T-helper 1 cell treated with Interleukin-12 subunit alpha and Interleukin-12 subunit beta and Interleukin-4 antibody, amounts not matched to agents 30 μg/mL and 1 μg/mL, for 36 hours (primary cell): Measurements from ENCODE around the gene LBH.

Source experiments
- H3K27ac Mint-ChIP-seq: one replicate; pipeline ENCODE4 v1.8.0; 2021; ENCODE audit warnings: mild to moderate bottlenecking, mixed read lengths
- H3K27me3 Mint-ChIP-seq: one replicate; pipeline ENCODE4 v1.8.0; 2021; ENCODE audit warnings: low read depth, mixed read lengths
- H3K36me3 Mint-ChIP-seq: one replicate; pipeline ENCODE4 v1.8.0; 2021; ENCODE audit warnings: low read depth, mixed read lengths
- H3K4me1 Mint-ChIP-seq: one replicate; pipeline ENCODE4 v1.8.0; 2021; ENCODE audit warnings: low read depth, mixed read lengths
- H3K4me3 Mint-ChIP-seq: one replicate; pipeline ENCODE4 v1.8.0; 2021; ENCODE audit warnings: mild to moderate bottlenecking, moderate library complexity, mixed read lengths
- H3K9me3 Mint-ChIP-seq: one replicate; pipeline ENCODE4 v1.8.0; 2021; ENCODE audit warnings: mixed read lengths

The LBH gene

DNA sequence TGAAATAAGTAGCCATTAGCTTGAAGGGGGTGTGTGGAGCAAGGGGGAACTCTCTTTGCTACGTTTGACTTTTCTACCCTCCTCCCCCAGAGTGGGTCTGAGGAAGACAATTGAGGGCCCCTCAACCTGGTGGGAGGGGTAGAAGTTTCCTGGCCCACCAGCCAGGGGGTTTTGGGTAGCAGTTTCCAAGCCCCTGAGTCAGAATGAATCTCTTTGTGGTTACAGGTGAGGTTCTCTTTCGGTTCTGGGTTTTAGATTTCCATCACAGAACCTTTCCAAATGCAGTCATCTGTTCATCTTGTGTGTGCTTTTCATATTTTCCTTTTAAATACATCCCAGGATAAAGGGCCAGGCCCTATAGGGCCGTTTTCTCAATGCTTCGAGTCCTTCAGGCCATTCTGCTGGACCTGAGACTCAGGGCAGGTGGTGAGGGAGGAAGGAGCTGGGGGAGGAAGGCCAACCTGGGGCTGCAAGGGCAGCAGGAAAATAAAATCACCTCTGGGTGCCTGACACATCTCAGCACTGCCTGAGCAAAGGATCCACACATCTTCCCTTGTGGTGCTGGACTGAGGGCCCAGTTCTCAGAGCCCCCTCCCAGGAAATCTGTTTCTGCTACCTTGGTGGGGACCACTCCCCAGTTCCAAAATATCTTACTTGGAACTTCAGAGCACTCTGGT lies 4.7 kb downstream of the LBH start:
- Mint-ChIP-seq H3K4me3 (peak overlapping the region; percentile 83), H3K27me3 (no peaks in the 10 kb centered on the region), H3K4me1 (peaks cover 65% of the 10 kb centered on the region)

DNA sequence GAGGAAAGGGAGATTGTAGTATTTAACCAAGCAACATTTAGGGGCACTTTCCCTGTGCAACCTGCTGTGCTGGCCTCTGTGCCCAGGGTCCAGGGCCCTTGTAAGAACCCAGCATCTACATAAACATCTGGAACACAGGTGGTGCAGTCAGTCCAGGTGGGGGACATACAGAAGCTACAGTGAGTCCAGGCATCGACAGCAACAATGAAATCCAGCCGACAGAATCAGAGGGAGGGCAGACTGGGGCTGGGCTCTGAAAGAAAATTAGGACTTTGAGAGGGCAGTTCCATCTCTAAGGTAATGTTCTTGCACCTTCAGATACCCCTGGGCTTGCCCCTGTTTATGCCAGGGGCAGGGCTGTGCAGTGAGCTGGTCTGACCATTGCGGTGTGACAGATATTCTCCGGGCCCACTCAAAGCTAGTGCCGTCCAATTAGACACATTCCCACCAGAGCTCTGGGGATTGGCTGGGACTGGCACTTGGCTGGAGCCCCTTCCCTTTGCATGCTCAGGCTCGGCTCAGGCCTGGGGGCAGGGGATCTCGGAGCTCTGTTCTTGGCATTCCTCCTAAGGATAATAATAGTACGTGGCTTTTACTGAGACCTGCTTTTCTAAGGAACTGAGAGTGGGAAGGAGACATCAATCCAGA lies 5.4 kb downstream of the LBH start:
- Mint-ChIP-seq H3K27me3 (no peaks in the 10 kb centered on the region), H3K36me3 (peaks cover 70% of the 10 kb centered on the region), H3K4me3 (peak overlapping the region; percentile 83), H3K4me1 (peaks cover 66% of the 10 kb centered on the region), H3K27ac (peak overlapping the region; percentile 89), H3K9me3 (peaks cover 3% of the 10 kb centered on the region)

More for the DNA sequence above, 4.7 kb downstream of the LBH start:
- H3K36me3 Mint-ChIP-seq = peaks cover 67% of the 10 kb centered on the region
- peak overlapping the region; percentile 89 for H3K27ac Mint-ChIP-seq
- H3K9me3 Mint-ChIP-seq = peaks cover 3% of the 10 kb centered on the region

DNA sequence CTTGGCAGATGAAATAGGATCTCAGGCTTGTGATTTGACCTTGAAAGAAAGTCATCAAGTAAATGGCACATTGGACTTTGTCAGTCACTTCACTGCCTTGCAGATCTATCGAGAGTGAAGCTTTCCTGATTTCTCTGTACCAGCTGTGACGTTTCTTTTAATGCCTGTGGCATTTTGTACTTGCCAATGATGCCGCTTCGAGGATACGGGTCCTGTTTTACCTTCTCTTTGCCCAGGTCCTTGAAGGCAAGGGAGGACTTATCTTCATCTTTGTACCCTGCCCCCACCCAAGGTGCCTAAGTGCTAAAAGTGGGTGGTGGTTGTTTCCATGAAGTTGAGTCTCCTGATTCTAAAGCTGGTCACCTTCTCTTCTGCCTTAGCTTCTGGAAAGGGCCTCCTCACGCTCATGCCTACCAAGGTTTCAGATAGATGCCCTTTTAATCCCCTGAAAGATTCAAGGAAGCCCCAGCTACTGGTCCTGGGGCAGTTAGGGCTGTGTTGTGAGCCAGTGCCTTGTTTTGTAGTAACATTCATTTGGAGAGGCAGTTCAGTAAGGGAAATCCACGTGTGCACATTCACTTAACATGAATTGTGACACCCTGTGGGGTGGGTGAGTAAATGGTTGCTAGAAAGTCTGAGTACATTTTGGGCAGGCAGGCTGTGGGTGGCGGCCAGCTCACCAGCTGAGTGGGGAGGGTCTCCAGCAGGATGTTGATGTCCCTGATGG lies 6.1 kb downstream of the LBH start:
- Mint-ChIP-seq H3K36me3 (peaks cover 71% of the 10 kb centered on the region), H3K9me3 (peaks cover 3% of the 10 kb centered on the region), H3K4me3 (peak overlapping the region; percentile 12), H3K27ac (peak overlapping the region; percentile 24), H3K27me3 (no peaks in the 10 kb centered on the region), H3K4me1 (peaks cover 67% of the 10 kb centered on the region)

DNA sequence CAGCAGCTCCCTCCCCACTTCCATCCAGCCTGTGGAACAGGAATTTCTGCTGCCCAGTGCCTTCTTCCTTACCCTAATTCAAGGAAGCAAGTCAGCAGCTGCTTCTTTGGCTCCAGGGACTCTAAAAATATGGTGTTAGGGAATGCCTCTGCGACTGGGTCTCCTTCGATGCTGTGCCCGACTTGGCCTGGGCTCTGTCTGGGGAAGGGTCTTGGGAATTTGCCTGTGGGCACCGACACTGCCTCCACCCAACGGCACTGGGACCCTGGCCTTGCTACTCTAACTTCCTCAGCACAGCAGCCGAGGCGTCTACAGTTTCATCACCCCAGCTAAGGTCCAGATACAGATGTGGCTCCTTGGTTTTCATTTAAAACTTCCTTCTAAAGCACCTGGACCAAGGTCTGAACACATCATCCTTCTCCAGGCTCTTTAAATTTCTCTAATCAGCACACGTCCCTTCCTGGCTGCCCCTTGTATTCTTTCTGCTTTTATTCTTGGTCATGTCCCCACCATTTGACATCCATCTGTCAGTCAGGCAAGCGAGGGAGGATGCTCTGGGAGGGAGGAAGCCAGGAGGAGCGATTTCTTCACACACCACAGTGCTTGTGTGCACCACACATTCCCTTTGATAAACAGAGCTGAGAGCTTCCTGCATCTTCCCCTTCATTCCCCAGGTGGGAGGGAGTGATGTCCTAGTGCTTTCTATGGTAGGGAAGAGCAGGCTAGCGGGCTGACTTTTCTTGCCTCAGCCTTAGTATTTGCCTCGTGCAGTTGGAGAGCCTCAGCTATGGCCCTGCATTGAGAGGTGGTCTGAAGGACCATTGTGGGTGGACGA lies 6.8 kb downstream of the LBH start:
- Mint-ChIP-seq H3K4me3 (peak overlapping the region; percentile 11), H3K27me3 (no peaks in the 10 kb centered on the region), H3K9me3 (peaks cover 3% of the 10 kb centered on the region), H3K27ac (peak overlapping the region; percentile 65), H3K4me1 (peaks cover 73% of the 10 kb centered on the region), H3K36me3 (peaks cover 77% of the 10 kb centered on the region)

DNA sequence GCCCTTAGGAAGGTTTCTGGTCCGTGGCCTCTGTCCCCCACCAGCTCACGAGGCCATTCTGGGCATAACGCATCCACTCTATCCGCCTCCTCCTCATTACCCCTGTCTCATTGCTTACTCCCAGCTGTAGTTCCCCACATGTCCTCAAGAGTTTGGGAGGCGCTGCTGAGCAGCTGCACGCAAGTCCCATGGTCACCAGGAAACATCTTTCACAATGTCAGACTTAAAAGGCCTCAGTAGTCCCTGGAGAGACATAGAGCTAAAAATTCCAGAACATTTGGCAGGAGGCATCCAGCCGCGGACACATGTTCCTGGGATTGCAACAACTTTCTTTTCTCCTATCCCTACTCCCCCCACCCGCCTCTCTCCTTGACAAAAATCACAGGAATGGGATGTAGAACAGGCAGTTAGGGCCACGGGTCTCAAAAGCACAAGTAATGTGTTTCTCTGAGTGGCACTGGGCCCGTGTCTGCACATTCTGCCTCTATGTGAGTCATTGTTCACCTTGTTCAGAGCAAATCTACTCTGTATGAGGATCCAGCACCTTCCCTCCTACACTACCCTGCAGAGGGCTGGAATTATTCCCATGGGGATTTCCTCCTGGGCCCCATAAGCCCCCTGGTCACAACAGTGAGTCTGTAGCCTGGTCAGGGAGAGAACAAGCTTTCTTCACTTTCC lies 8.1 kb downstream of the LBH start:
- Mint-ChIP-seq H3K27ac (peak overlapping the region; percentile 73), H3K27me3 (no peaks in the 10 kb centered on the region), H3K9me3 (peaks cover 3% of the 10 kb centered on the region), H3K4me3 (peak overlapping the region; percentile 49), H3K36me3 (peaks cover 76% of the 10 kb centered on the region), H3K4me1 (peaks cover 65% of the 10 kb centered on the region)

DNA sequence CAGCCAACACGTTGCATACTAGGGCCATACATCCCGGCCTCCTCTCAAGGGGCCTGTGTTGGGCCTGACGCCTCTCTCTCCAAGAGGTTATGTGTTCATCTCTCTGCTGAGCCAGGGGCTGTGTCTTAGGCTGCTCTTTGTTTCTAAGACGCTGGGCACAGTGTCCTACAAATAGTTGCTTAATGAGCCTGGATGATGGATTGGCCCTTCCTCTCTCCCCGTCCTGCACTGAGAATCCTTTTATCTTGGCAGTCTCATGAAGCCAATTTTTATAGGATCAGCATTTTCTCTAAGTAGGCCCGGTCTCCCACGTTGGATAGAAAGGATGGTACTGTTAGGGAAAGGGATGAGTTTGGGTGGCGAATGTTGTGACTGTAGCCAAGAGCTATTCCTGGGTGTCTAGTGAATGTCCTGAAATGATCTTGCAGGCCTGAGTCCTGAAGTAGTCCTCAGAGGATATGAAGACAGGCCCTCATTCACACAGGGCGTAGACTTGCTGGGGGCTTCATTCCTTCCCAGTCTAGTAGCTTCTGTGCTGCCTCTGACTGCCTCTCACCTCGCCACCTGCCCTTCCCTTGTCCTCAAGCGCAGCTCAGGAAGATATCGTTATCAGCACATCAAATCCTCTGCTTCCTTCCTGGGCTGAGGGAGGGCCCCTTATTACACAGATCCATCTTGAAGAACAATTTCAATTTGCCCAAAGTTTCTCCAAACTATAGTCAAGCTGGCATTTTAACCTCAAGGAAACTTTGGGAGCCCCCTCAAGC lies 8.8 kb downstream of the LBH start:
- peaks cover 3% of the 10 kb centered on the region for H3K9me3 Mint-ChIP-seq
- H3K4me3 Mint-ChIP-seq = peak overlapping the region; percentile 25
- H3K36me3 Mint-ChIP-seq = peaks cover 70% of the 10 kb centered on the region
- no peaks in the 10 kb centered on the region for H3K27me3 Mint-ChIP-seq
- H3K4me1 Mint-ChIP-seq = peaks cover 62% of the 10 kb centered on the region
- peak overlapping the region; percentile 52 for H3K27ac Mint-ChIP-seq

DNA sequence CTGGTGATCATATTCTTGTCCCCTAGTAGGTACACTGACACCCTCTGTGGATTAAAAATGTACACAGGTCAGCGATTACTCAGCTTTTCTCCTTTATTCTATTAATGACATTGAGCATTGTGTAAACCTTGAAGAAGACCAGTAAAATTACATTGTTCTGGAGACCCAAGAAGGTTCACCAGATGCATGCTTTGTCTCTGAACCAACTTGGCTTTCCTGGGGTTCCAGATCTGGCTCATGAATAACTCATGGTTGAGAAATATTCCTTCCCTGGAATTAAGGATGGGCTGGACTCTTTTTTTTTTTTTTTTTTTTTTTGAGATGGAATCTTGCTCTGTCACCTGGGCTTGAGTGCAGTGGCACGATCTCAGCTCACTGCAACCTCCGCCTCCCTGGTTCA lies 11.9 kb downstream of the LBH start:
- no peaks in the 10 kb centered on the region for H3K27me3 Mint-ChIP-seq
- H3K9me3 Mint-ChIP-seq = no peaks in the 10 kb centered on the region
- peaks cover 39% of the 10 kb centered on the region for H3K4me1 Mint-ChIP-seq
- no peak overlapping the region for H3K4me3 Mint-ChIP-seq
- H3K27ac Mint-ChIP-seq = no peak overlapping the region
- H3K36me3 Mint-ChIP-seq = peaks cover 64% of the 10 kb centered on the region

DNA sequence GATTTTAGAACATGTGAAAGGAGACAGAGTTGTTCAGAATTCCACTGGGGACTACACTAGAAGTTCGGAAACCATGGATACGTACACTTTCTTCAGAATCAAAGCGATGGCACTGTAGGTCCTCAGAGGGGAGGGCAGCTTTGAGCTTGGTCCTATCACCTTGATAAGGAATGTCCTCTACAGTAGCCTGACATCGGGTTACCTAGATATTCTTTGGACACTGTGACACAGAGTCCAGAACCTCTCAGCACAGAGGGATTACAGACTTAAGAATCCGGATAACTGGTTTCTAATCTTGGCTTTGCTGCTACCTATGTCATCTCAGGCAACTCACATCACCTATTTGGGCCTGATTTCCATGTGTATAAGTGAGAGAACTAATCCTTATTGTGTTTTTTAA lies 14.0 kb downstream of the LBH start:
- Mint-ChIP-seq H3K27me3 (no peaks in the 10 kb centered on the region), H3K27ac (no peak overlapping the region), H3K4me3 (no peak overlapping the region), H3K9me3 (no peaks in the 10 kb centered on the region), H3K4me1 (peaks cover 30% of the 10 kb centered on the region), H3K36me3 (peaks cover 57% of the 10 kb centered on the region)

DNA sequence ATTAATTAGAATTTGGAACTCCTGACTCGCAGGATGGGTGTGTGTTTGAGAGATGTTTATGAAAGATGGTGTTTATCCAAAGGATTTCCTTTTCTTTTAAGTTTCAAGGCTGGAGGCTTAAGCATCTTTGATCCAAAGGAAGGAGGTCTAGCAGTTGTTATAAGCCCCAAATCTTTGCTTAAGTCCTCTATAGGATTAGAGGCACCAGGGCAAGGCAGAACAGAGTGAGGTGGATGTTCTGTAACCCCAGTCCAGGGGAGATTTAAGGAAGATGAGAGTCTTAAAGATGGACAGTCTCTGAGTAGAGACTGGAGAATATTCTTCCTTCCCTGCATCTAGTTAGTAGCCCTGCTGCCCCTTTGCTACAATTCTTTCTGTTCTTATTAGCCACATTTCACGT lies 17.5 kb downstream of the LBH start:
- Mint-ChIP-seq H3K36me3 (peaks cover 57% of the 10 kb centered on the region), H3K4me3 (no peak overlapping the region), H3K9me3 (peaks cover 8% of the 10 kb centered on the region), H3K27me3 (no peaks in the 10 kb centered on the region), H3K27ac (no peak overlapping the region), H3K4me1 (peaks cover 39% of the 10 kb centered on the region)

DNA sequence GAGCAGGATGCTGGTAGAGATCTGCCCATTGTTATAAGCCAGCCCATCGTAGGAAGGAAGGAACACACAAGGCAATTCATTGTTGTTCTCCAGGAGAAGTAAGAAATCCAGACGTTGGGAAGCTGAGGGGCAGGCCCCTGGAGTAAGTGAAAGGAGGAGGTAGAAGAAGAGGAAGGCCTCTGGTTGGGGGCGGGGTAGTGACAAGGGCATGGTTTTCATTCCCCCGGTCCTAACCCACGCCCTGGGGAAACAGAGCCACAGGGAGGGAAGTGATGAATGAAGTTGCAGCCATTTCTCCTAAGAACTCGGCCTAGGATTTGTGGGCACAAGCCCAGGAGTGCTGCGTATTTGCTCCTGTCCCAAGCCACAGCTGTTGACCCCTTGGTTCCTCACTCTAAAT lies 18.0 kb downstream of the LBH start:
- H3K4me1 Mint-ChIP-seq = peaks cover 43% of the 10 kb centered on the region
- peaks cover 55% of the 10 kb centered on the region for H3K36me3 Mint-ChIP-seq
- H3K4me3 Mint-ChIP-seq = no peak overlapping the region
- peaks cover 8% of the 10 kb centered on the region for H3K9me3 Mint-ChIP-seq
- no peak overlapping the region for H3K27ac Mint-ChIP-seq
- no peaks in the 10 kb centered on the region for H3K27me3 Mint-ChIP-seq

DNA sequence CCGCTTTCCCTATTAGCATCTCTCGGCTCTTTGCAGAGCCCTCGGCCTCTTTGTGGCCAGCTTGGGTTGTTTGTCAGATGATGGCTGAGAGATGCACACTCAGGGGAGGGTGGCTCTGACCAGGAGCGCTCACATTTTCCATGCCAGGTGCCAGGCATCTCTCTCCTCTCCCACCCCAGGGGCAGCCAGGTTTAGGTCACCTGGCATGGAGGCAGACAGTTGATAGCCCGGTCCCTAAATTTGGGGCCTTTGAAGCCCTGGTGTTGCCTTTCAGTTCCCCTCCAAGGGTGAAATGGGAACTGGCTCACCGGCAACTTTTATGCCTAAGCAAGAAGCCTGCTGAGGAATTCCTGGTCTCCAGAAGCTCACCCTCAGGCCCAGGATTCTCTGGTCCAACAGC lies 19.1 kb downstream of the LBH start:
- Mint-ChIP-seq H3K27ac (no peak overlapping the region), H3K4me1 (peaks cover 45% of the 10 kb centered on the region), H3K27me3 (no peaks in the 10 kb centered on the region), H3K9me3 (peaks cover 8% of the 10 kb centered on the region), H3K4me3 (no peak overlapping the region), H3K36me3 (peaks cover 55% of the 10 kb centered on the region)

DNA sequence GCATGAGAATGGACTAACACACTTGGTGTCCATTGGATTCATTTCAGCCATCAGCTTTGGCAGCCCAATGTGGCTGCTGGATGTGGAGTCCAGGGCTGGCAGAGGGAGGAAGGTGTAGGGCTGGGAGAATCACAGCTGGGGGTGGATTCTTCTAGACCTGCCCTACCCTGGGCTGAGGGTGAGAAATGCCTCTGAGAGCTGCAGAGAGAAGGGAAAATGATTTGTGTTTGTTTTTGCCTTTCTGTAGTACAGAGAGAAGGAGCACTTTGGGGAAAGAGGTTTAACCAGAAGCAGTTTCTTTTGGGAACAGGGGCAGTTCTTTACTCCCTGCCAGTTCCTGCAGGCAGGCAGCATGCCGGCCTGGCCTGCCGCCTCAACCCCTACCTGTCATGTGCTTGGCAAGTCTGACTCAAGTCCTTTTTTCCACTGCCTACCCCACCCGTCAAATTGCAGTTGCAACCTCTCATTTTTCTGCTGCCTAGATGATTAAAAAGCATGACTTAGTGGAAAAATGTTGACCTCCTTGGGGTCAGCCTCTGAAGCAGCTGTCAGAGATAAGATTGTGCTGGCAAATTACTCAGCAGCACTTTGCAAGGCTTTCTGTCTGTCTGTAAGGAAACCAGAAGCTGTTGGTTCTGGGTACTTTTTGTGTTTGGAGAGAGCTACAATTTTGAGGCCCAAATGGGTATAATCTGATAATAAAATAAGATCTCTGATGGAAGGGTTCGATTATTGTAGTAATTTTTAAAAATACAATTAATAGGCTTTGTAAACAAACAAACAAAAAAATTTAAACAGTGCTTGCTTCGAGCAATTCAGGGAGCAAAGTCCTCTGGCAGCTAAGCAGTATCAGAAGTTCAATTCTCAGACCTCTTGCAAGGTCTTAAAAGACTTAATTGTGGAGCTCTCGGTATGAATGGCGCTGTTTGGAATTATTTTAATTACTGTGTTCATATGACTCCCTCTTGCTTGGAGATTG lies 21.7 kb downstream of the LBH start:
- Mint-ChIP-seq H3K4me1 (peaks cover 65% of the 10 kb centered on the region), H3K9me3 (peaks cover 8% of the 10 kb centered on the region), H3K27ac (peak overlapping the region; percentile 79), H3K36me3 (peaks cover 52% of the 10 kb centered on the region), H3K27me3 (no peaks in the 10 kb centered on the region), H3K4me3 (no peak overlapping the region)
